Measurements from ENCODE around the gene CLCF1. TPM values are rescaled to one million over a fixed set of nuclear protein-coding genes. Genes with fewer than 3 reads are reported as not detected.
"Not testable (repeated sequence)": the region's sequence is repeated elsewhere in the genome, so short reads cannot be mapped to it uniquely, and the experiment has no call there.

CLCF1 gene
- total and polyA plus RNA-seq, 9 donors: 2.5 to 22.9 (median 5.0) TPM

GRCh38 chr11:67406420-67406968 is 33.1 kb upstream of the CLCF1 start:
- no peaks in the 10 kb centered on the region for H3K27me3 ChIP-seq

GRCh38 chr11:67405688-67406339 is 32.4 kb upstream of the CLCF1 start:
- no peak for TF ChIP-seq CTCF (IDR thresholded peaks at IDR 0.05)
- TF ChIP-seq POLR2A (IDR thresholded peaks at IDR 0.05): no peak
- no peak for TF ChIP-seq EP300 (IDR thresholded peaks at IDR 0.05)
- 78 to 90% (median 79%) methylated on average over 6 to 9 of the region's 9 CpGs for WGBS, 3 donors
- Histone ChIP-seq H3K27ac (no peak overlapping the region), H3K9me3 (no peaks in the 10 kb centered on the region), H3K4me1 (ENCODE audit: insufficient read depth) (peaks cover 1% of the 10 kb centered on the region), H3K27me3 (no peaks in the 10 kb centered on the region), H3K36me3 (no peaks in the 10 kb centered on the region), H3K4me3 (no peak overlapping the region)
- intact Hi-C loops (cut with DNase I): loop anchor here in 1 of 4 donors (10.0 kb wide), 1 partner anchor 99 kb away; the partner anchor contains the start of genes CDK2AP2 and PITPNM1
- no peak for DNase-seq

More at GRCh38 chr11:67406420-67406968, 33.1 kb upstream of the CLCF1 start:
- peaks cover 1% of the 10 kb centered on the region for H3K4me1 ChIP-seq (ENCODE audit: insufficient read depth)
- no peak for DNase-seq
- no peak overlapping the region for H3K27ac ChIP-seq
- intact Hi-C loops (cut with DNase I): loop anchor here in 1 of 4 donors (10.0 kb wide), 1 partner anchor 98 kb away; the partner anchor contains the start of genes CDK2AP2 and PITPNM1
- H3K36me3 ChIP-seq: no peaks in the 10 kb centered on the region
- H3K9me3 ChIP-seq: no peaks in the 10 kb centered on the region
- no peak for TF ChIP-seq POLR2A (IDR thresholded peaks at IDR 0.05)
- no peak for TF ChIP-seq EP300 (IDR thresholded peaks at IDR 0.05)
- TF ChIP-seq CTCF (IDR thresholded peaks at IDR 0.05): no peak
- WGBS, 3 donors: 55 to 73% (median 58%) methylated on average over 17 to 18 of the region's 18 CpGs
- no peak overlapping the region for H3K4me3 ChIP-seq

GRCh38 chr11:67405196-67405567 is 31.8 kb upstream of the CLCF1 start:
- Histone ChIP-seq H3K27me3 (no peaks in the 10 kb centered on the region), H3K4me1 (ENCODE audit: insufficient read depth) (peaks cover 1% of the 10 kb centered on the region), H3K27ac (no peak overlapping the region), H3K4me3 (no peak overlapping the region), H3K9me3 (no peaks in the 10 kb centered on the region), H3K36me3 (no peaks in the 10 kb centered on the region)
- no peak for TF ChIP-seq EP300 (IDR thresholded peaks at IDR 0.05)
- TF ChIP-seq CTCF (IDR thresholded peaks at IDR 0.05): no peak
- no peak for TF ChIP-seq POLR2A (IDR thresholded peaks at IDR 0.05)
- WGBS, 3 donors: 78 to 91% (median 79%) methylated on average over 6 of the region's 6 CpGs
- intact Hi-C loops (cut with DNase I): loop anchor here in 1 of 4 donors (10.0 kb wide), 1 partner anchor 100 kb away; the partner anchor contains the start of genes CDK2AP2 and PITPNM1
- DNase-seq: no peak

- Histone ChIP-seq H3K4me3 (no peak overlapping the region), H3K9me3 (no peaks in the 10 kb centered on the region), H3K27me3 (no peaks in the 10 kb centered on the region), H3K4me1 (ENCODE audit: insufficient read depth) (peaks cover 1% of the 10 kb centered on the region), H3K36me3 (no peaks in the 10 kb centered on the region), H3K27ac (no peak overlapping the region)
- intact Hi-C loops (cut with DNase I): loop anchor here in 1 of 4 donors (10.0 kb wide), 1 partner anchor 100 kb away; the partner anchor contains the start of genes CDK2AP2 and PITPNM1
- 45 to 53% (median 49%) methylated on average over 13 of the region's 13 CpGs for WGBS, 3 donors
- no peak for DNase-seq
- no peak for TF ChIP-seq CTCF (IDR thresholded peaks at IDR 0.05)
- no peak for TF ChIP-seq EP300 (IDR thresholded peaks at IDR 0.05)
- no peak for TF ChIP-seq POLR2A (IDR thresholded peaks at IDR 0.05)
These were observed 31.3 kb upstream of the CLCF1 start for GRCh38 chr11:67404515-67405195.

- H3K27ac ChIP-seq; H3K9me3 ChIP-seq; H3K27me3 ChIP-seq; H3K36me3 ChIP-seq; H3K4me1 ChIP-seq (ENCODE audit: insufficient read depth); DNase-seq; H3K4me3 ChIP-seq: not testable (repeated sequence)
- WGBS, 3 donors: 96 to 98% (median 97%) methylated on average over 9 of the region's 9 CpGs
- intact Hi-C loops (cut with DNase I): loop anchor here in 2 of 4 donors (1.0 to 10.0 kb wide), 2 partner anchors 66 to 102 kb away; partner anchors contain the start of genes CDK2AP2 (in 1 of the 2), PITPNM1 (in 1 of the 2) and TMEM134 (in 1 of the 2)
These were observed 29.7 kb upstream of the CLCF1 start for GRCh38 chr11:67403085-67403484.

GRCh38 chr11:67402192-67402839 is 28.9 kb upstream of the CLCF1 start:
- H3K36me3 ChIP-seq; H3K27me3 ChIP-seq; DNase-seq; H3K4me1 ChIP-seq (ENCODE audit: insufficient read depth); H3K9me3 ChIP-seq: not testable (repeated sequence)
- peak overlapping the region in 1 of 2 donors; percentile 41 for H3K27ac ChIP-seq
- 44 to 55% (median 45%) methylated on average over 19 of the region's 19 CpGs for WGBS, 3 donors
- H3K4me3 ChIP-seq: peak overlapping the region; percentile 29
- intact Hi-C loops (cut with DNase I): loop anchor here in 1 of 4 donors (10.0 kb wide), 1 partner anchor 102 kb away; the partner anchor contains the start of genes CDK2AP2 and PITPNM1
